Breast epithelium (tissue), 3 donors: Measurements from ENCODE around the gene RELT.

ENCODE experiments used
- CTCF ChIP-seq, 3 donors: fragments of 450-650 bp; IDR thresholded peaks; one replicate each; pipeline ENCODE4 v1.5.1; 2016 to 2017; ENCODE audit warnings: antibody characterized with exemption in 3 of 3, mild to moderate bottlenecking in 3 of 3, moderate library complexity in 3 of 3
- POLR2A ChIP-seq: fragments of 450-650 bp; IDR thresholded peaks from one replicate; pipeline ENCODE4 v1.6.1; 2016; ENCODE audit warnings: antibody characterized with exemption, mild to moderate bottlenecking, moderate library complexity
- POLR2AphosphoS5 ChIP-seq, 3 donors: sonication (generic); formaldehyde crosslinking; IDR thresholded peaks; one replicate each; pipeline ENCODE4 v1.6.1; 2017; ENCODE audit warnings: antibody characterized with exemption in 3 of 3

DNA sequence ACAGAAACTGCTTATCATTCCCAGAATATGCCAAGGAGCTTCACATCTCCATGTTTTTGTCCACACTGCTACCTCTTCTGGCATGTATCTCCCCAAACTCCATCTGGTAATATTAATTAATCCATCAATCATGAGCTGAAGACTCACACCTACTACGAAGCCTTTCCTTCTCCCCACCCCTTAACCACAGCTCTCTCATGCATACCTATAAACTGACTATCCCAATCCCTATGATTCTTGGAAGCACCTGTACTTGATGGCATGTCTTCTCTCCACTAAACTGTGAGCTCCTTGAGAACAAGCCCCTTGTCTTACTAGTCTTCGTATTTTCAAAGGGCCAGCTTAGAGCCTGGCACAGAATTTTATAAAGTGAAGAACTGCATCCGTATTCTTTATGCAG, 47.3 kb downstream of the RELT start:
- TF ChIP-seq POLR2A (no peak), CTCF (IDR thresholded peaks at IDR 0.05) (no peak), POLR2AphosphoS5 (IDR thresholded peaks at IDR 0.05) (no peak)
